Heart left ventricle (tissue), 13 donors: ENCODE results near the gene ASTN2.

Source experiments
- CTCF ChIP-seq, 12 donors: fragments of 200-600 bp; sonication (generic) in 4 of 12; IDR thresholded peaks; one replicate each; pipeline versions ENCODE4 v1.5.0 to v1.8.0; 2018 to 2022; ENCODE audit warnings: antibody characterized with exemption in 12 of 12, mild to moderate bottlenecking in 5 of 12
- POLR2A ChIP-seq, 2 donors: fragments of 450-650 bp; IDR thresholded peaks; one replicate each; pipeline ENCODE4 v1.6.1; 2017; ENCODE audit warnings: antibody characterized with exemption in 2 of 2, mild to moderate bottlenecking in 2 of 2, moderate library complexity in 2 of 2
- donor health status: ischemic (EF 13 %, LVEDD 7.1; RV severe dilation, severe dysfunction).
- donor health status: DM: no; HTN: yes; CAD: no.
- donor health status: DM: no; HTN: no; CAD: no.
- donor health status: ischemic (EF 25% LVEDD 6.9; RV normal size, moderate dysfunction).
- donor health status: ischemic (EF 25% LVEDD 5.7; RV mildly dilated, moderate dysfunction).
- donor health status: ischemic (EF 35%, LVEDD 5.7; RV mildly dilated, moderate dysfunction).
- donor health status: nonischemic (EF 11% LVEDD 7.7; RV severe dilation, severe dysfunction).
- donor health status: DM: yes; HTN: yes; CAD: no.
- donor health status: PGD.
- donor health status: ischemic (EF 29% LVEDD 5.4; RV normal size, mild dysfunction).
- donor health status: nonischemic (EF 23%, LVEDD 6.1; RV moderate dilation, normal function).

GRCh38 chr9:116813031-116813300 is 601.9 kb downstream of the ASTN2 start:
- TF ChIP-seq POLR2A (IDR thresholded peaks at IDR 0.05) = no peak
- TF ChIP-seq CTCF (IDR thresholded peaks at IDR 0.05) = no peak
